HepG2 (cell line): ENCODE data around the gene HKDC1. TPM values are rescaled to one million over a fixed set of nuclear protein-coding genes. Genes with fewer than 3 reads are reported as not detected.

ENCODE experiments used
- AHR ChIP-seq: IDR thresholded peaks from 2 replicates; pipeline ENCODE4 v1.6.1; 2018; ENCODE audit warnings: missing genetic modification reagents, missing compliant biosample characterization
- EED ChIP-seq: sonication (generic); formaldehyde crosslinking; IDR thresholded peaks from 2 replicates; pipeline ENCODE4 v1.5.0; 2020; ENCODE audit warnings: mild to moderate bottlenecking, missing genetic modification reagents
- FIP1L1 ChIP-seq: fragments of 200-400 bp; formaldehyde crosslinking; IDR thresholded peaks from 2 replicates; pipeline ENCODE4 v1.6.1; 2018; ENCODE audit warnings: low read depth, mild to moderate bottlenecking, low read length, moderate library complexity, borderline replicate concordance; ENCODE audit not compliant: insufficient read depth
- KDM2A ChIP-seq: sonication (generic); formaldehyde crosslinking; IDR thresholded peaks from 2 replicates; pipeline ENCODE4 v1.4.0; 2020; ENCODE audit warnings: low read depth, missing genetic modification reagents, borderline replicate concordance
- MED13 ChIP-seq: sonication (generic); formaldehyde crosslinking; IDR thresholded peaks from 2 replicates; pipeline ENCODE4 v1.5.0; 2020; ENCODE audit warnings: missing genetic modification reagents
- PAX8 ChIP-seq: sonication (generic); formaldehyde crosslinking; IDR thresholded peaks from 2 replicates; pipeline ENCODE4 v1.8.0; 2022; ENCODE audit warnings: mild to moderate bottlenecking, missing genetic modification reagents, borderline replicate concordance
- RFX3 ChIP-seq: IDR thresholded peaks from 2 replicates; pipeline ENCODE4 v1.6.1; 2016; ENCODE audit warnings: missing biosample characterization, missing genetic modification reagents
- RFXAP ChIP-seq: sonication (generic); formaldehyde crosslinking; IDR thresholded peaks from 2 replicates; pipeline ENCODE4 v1.4.0; 2020; ENCODE audit warnings: missing genetic modification reagents, borderline replicate concordance
- TAF1 ChIP-seq: sonication (generic); formaldehyde crosslinking; IDR thresholded peaks from 2 replicates; pipeline ENCODE4 v1.4.0; 2020; ENCODE audit warnings: missing genetic modification reagents
- TBP ChIP-seq: sonication (generic); formaldehyde crosslinking; IDR thresholded peaks from 2 replicates; pipeline ENCODE4 v1.5.0; 2020; ENCODE audit warnings: missing genetic modification reagents
- XRCC5 ChIP-seq: fragments of 200-400 bp; formaldehyde crosslinking; optimal IDR thresholded peaks from 2 replicates; pipeline ENCODE3; 2017; ENCODE audit warnings: mild to moderate bottlenecking, low read length
- ZNF326 ChIP-seq: sonication (generic); formaldehyde crosslinking; IDR thresholded peaks from 2 replicates; pipeline ENCODE4 v1.4.0; 2020; ENCODE audit warnings: missing genetic modification reagents, borderline replicate concordance
- ZNF383 ChIP-seq: sonication (generic); formaldehyde crosslinking; IDR thresholded peaks from 2 replicates; pipeline ENCODE4 v1.4.0; 2020; ENCODE audit warnings: missing genetic modification reagents, mild to moderate bottlenecking, borderline replicate concordance
- ZNF747 ChIP-seq: sonication (generic); formaldehyde crosslinking; IDR thresholded peaks from 2 replicates; pipeline ENCODE4 v1.8.1; 2023; ENCODE audit warnings: missing genetic modification reagents, mild to moderate bottlenecking, borderline replicate concordance
- ZNF772 ChIP-seq: sonication (generic); formaldehyde crosslinking; IDR thresholded peaks from 2 replicates; pipeline ENCODE4 v1.5.0; 2020; ENCODE audit warnings: mild to moderate bottlenecking, missing genetic modification reagents
- ZSCAN9 ChIP-seq: IDR thresholded peaks from 2 replicates; pipeline ENCODE4 v1.6.1; 2016; ENCODE audit warnings: borderline replicate concordance
- polyA plus RNA-seq, 8 experiments: library from polyadenylated mRNA; depleted of rRNA in 3 of 8; stranded (reverse) in 7 of 8; unstranded in 1 of 8; fragments of >200 nt; fragmentation: Illumina TruSeq in 4 of 8; extraction: Trizol in 4 of 8; gene quantifications; 2 replicates each; pipeline versions ENCODE4 v1.2.1 to v1.2.3, GENCODE V29; 2011 to 2016; ENCODE audit warnings: low read depth in 4 of 8, missing spikeins in 1 of 8, mixed read lengths in 1 of 8; ENCODE audit not compliant: insufficient read depth in 1 of 8
- total RNA-seq, 5 experiments: library from RNA; depleted of rRNA; stranded (reverse); fragments of >200 nt; fragmentation: Illumina TruSeq; extraction: Trizol; gene quantifications; 2 replicates each; pipeline ENCODE4 v1.2.3, GENCODE V29; 2016; ENCODE audit warnings: low read depth in 1 of 5
- TF ChIP-seq, protein P1 (sequence below): sonication (generic); formaldehyde crosslinking; IDR thresholded peaks from 2 replicates; pipeline ENCODE4 v1.4.0; 2020; ENCODE audit warnings: mild to moderate bottlenecking, missing genetic modification reagents
- TF ChIP-seq, protein P2 (sequence below): sonication (generic); formaldehyde crosslinking; IDR thresholded peaks from 2 replicates; pipeline ENCODE4 v1.8.0; 2022; ENCODE audit warnings: missing genetic modification reagents, low read depth, mild to moderate bottlenecking, borderline replicate concordance
- TF ChIP-seq, protein P3 (sequence below): sonication (generic); formaldehyde crosslinking; IDR thresholded peaks from 2 replicates; pipeline ENCODE4 v1.4.0; 2020; ENCODE audit warnings: low read depth, mild to moderate bottlenecking, missing genetic modification reagents
- TF ChIP-seq, protein P4 (sequence below): sonication (generic); formaldehyde crosslinking; IDR thresholded peaks from 2 replicates; pipeline ENCODE4 v1.5.0; 2020; ENCODE audit warnings: missing genetic modification reagents, mild to moderate bottlenecking, borderline replicate concordance

The HKDC1 gene
- total and polyA plus RNA-seq, 2 of the 13 experiments (the other 11 are each of a cell fraction or from before 2014, with no cell fraction given): 8.1 to 12.4 TPM

DNA sequence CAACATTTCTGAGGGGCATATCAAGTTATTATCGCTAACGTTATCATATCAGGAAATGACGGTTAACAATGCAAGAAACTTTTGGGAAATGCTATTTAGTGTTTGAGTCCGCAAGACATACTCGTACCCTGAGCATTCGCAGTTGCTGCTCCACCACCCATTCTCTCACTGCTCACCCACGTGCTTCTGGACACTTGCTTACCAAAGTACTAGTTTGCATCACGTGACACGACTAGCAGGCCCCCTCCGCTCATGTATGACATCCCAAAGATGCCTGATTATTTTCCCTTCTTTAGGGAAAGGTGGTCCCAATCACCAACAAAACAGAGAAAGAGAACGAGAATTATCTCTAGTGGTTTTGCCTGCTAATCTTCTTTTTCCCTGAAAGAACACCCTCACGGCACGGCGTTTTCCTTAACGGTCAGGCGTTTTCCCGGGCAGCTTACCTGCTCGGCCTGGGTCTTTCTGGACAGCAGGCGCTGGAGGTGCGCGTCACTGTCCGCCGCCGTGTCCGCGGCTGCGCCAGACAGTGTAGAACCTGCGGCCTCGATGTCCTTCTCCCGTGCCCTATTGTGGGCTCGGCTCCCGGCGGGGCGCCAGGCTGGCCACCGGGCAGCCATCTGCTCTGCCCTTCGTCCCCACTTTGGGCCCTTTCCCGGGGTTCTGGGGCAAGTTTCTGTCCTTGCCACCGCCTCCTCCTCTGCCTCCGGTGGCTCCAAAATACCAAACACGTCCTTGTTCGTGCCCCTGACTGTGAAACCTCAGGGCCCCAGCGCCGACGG lies 40.2 kb upstream of the HKDC1 start, which contains the start of gene SUPV3L1 (continued):
- TF ChIP-seq, protein P1, sequence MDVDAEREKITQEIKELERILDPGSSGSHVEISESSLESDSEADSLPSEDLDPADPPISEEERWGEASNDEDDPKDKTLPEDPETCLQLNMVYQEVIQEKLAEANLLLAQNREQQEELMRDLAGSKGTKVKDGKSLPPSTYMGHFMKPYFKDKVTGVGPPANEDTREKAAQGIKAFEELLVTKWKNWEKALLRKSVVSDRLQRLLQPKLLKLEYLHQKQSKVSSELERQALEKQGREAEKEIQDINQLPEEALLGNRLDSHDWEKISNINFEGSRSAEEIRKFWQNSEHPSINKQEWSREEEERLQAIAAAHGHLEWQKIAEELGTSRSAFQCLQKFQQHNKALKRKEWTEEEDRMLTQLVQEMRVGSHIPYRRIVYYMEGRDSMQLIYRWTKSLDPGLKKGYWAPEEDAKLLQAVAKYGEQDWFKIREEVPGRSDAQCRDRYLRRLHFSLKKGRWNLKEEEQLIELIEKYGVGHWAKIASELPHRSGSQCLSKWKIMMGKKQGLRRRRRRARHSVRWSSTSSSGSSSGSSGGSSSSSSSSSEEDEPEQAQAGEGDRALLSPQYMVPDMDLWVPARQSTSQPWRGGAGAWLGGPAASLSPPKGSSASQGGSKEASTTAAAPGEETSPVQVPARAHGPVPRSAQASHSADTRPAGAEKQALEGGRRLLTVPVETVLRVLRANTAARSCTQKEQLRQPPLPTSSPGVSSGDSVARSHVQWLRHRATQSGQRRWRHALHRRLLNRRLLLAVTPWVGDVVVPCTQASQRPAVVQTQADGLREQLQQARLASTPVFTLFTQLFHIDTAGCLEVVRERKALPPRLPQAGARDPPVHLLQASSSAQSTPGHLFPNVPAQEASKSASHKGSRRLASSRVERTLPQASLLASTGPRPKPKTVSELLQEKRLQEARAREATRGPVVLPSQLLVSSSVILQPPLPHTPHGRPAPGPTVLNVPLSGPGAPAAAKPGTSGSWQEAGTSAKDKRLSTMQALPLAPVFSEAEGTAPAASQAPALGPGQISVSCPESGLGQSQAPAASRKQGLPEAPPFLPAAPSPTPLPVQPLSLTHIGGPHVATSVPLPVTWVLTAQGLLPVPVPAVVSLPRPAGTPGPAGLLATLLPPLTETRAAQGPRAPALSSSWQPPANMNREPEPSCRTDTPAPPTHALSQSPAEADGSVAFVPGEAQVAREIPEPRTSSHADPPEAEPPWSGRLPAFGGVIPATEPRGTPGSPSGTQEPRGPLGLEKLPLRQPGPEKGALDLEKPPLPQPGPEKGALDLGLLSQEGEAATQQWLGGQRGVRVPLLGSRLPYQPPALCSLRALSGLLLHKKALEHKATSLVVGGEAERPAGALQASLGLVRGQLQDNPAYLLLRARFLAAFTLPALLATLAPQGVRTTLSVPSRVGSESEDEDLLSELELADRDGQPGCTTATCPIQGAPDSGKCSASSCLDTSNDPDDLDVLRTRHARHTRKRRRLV: no peak
- TF ChIP-seq, protein P2, sequence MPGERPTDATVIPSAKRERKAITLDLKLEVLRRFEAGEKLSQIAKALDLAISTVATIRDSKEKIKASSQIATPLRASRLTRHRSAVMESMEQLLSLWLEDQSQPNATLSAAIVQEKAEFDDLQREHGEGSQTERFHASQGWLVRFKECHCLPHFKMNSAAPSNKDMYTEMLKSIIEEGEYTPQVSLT: no peak
- no peak for TF ChIP-seq MED13
- TF ChIP-seq ZNF326 (CRISPR knock-in tag): no peak
- TF ChIP-seq KDM2A (CRISPR knock-in tag): peak; percentile 94
- TF ChIP-seq ZNF747: peak; percentile 84; the same call in 1 of the 2 replicates
- TF ChIP-seq FIP1L1: no peak
- peak; percentile 27; the same call in 1 of the 2 replicates for TF ChIP-seq AHR (CRISPR knock-in tag)
- no peak for TF ChIP-seq TBP (CRISPR knock-in tag)
- peak; percentile 24; the same call in 1 of the 2 replicates for TF ChIP-seq RFXAP (CRISPR knock-in tag)
- no peak for TF ChIP-seq RFX3 (CRISPR knock-in tag)
- 0 out of 2 replicates have a peak, but pooled peaks have one; percentile 54 for TF ChIP-seq ZNF383 (CRISPR knock-in tag)
- no peak for TF ChIP-seq EED (CRISPR knock-in tag)
- TF ChIP-seq, protein P3, sequence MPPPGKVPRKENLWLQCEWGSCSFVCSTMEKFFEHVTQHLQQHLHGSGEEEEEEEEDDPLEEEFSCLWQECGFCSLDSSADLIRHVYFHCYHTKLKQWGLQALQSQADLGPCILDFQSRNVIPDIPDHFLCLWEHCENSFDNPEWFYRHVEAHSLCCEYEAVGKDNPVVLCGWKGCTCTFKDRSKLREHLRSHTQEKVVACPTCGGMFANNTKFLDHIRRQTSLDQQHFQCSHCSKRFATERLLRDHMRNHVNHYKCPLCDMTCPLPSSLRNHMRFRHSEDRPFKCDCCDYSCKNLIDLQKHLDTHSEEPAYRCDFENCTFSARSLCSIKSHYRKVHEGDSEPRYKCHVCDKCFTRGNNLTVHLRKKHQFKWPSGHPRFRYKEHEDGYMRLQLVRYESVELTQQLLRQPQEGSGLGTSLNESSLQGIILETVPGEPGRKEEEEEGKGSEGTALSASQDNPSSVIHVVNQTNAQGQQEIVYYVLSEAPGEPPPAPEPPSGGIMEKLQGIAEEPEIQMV (CRISPR knock-in tag): no peak
- TF ChIP-seq XRCC5: peak; percentile 45
- TF ChIP-seq, protein P4, sequence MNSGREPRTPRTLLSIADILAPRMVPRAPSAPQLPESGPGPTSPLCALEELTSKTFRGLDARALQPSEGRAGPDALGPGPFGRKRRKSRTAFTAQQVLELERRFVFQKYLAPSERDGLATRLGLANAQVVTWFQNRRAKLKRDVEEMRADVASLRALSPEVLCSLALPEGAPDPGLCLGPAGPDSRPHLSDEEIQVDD (CRISPR knock-in tag): no peak
- TF ChIP-seq TAF1 (CRISPR knock-in tag): peak; percentile 77
- no peak for TF ChIP-seq PAX8 (CRISPR knock-in tag)
- TF ChIP-seq ZNF772: peak; percentile 71
- peak; percentile 66; the same call in 1 of the 2 replicates for TF ChIP-seq ZSCAN9 (CRISPR knock-in tag)
